GM21528 (cell line): ENCODE results near the gene UBIAD1.
"Not testable (repeated sequence)": the region's sequence is repeated elsewhere in the genome, so short reads cannot be mapped to it uniquely, and the experiment has no call there.

Source experiments
- ATAC-seq: cut with Tn5 transposase; IDR thresholded peaks from one replicate; pipeline ENCODE4 v1.9.1; 2021; ENCODE audit warnings: mild to moderate bottlenecking, moderate library complexity; ENCODE audit not compliant: unreplicated experiment, low FRiP score

UBIAD1 gene

DNA sequence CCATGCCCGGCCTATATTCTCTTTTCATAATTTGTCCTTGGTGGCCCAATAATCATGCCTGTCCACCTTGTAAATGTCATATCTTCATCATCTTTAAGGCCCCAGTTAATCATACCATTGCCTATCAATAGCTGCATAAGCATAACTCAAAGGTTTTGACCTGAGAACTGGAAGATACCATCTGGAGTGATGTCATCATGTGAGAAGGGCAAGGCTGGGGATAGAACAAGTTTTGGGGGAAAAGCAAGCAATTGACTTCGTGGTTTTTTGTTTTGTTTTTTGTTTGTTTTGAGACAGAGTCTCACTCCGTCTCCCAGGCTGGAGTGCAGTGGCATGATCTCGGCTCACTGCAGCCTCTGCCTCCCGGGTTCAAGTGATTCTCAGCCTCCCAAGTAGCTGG is 6.2 kb downstream of the UBIAD1 start:
- ATAC-seq, result no peak

DNA sequence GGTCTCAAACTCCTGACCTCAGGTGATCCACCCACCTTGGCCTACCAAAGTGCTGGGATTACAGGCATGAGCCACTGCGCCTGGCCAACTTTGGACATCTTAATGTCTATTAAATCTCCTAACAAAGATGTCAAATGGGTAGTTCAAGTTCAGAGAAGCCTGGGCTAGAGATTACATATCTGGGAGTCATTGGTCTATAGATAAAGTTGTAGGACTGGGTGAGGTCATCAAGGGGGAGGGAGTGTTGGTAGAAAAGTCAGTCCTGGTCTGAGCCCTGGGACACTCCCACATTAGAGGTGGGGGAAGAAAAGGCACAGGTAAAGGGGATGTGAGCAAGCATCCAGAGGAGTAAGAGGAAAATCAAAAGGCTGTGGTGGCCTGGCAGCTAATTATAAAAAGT is 6.6 kb downstream of the UBIAD1 start:
- no peak for ATAC-seq

DNA sequence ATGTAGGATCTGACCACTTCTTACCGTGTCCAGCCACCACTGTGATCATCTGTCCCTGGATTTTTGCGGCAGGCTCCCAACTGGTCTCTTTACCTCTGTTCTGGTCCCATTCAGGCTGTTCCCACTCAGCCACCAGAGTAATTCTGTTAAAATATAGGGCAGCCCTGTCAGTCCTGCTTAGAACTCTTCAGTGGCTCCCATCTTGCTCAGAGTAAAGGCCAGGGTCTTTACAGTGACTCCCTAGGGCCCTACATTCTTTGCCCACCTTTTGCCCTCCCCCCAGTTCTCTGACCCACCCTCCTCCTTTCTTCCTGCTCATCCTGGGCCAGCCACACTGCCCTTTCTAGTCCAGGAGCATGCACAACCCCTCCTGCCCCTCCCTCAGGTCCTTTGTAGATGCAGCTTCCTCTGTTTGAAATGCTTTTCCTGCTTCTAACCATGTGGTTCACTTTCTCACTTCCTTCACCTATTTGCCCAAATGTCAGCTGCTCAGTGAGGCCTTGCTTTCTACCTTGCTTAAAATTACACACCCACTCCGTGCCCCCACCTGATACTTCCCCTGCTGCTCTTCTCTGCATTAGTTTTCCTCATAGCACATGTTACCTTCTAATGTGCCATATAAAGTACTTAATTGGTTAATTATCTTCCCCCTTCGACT is 7.8 kb downstream of the UBIAD1 start:
- ATAC-seq, result no peak

DNA sequence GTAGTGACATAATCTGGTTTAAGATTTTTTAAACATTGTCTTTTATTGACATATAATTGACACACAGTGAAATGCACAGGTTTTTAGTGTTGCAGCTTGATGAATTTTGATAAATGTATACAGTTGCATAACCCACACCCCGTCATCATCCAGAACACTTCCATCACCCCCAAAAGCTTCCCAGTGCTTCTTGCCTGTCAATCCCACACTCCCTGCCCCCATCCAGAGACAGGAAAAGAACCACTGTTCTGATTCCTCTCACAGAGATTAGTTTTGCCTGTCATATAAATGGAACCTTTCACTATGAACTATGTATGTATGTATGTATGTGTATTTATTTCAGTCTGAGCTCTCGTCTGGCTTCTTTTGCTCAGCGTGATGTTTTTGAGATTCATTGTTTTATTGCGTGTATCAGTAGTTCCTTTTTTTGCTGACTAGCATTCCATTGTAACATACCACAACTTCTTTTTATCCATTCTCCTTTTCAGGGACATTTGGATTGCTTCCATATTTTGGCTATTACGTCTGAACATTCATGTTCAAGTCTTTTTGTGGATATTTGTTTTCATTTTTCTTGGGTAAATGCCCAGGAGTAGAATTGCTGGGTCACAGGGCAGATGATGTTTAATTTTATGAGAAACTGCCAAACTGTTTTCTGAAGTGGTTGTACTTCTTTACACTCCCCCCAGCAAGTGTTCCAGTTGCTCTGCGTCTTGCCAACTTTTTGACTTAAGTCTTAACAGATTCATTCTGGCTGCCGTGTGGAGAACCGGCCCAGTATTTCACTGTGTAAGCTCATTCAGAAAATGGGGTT is 8.7 kb downstream of the UBIAD1 start:
- no peak for ATAC-seq

DNA sequence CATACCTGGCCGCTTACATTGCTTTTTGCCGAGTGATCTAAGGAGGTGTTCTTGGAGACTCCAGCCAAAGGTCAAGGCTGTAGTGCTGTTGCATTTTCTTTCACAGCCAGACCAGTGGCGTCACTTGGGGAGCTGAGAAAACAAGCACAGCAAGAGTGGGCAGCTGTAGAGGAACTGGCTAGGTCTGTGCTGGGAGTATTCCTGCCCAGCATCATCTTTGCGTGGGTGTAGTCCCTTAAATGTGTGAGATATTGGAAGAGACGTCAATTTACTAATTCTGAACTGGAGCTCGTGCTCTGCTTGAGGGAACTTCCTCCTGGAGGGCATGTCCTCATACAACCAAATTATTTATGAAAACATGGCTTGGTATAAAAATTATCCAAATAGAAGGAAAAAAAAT is 10.2 kb downstream of the UBIAD1 start:
- no peak for ATAC-seq

DNA sequence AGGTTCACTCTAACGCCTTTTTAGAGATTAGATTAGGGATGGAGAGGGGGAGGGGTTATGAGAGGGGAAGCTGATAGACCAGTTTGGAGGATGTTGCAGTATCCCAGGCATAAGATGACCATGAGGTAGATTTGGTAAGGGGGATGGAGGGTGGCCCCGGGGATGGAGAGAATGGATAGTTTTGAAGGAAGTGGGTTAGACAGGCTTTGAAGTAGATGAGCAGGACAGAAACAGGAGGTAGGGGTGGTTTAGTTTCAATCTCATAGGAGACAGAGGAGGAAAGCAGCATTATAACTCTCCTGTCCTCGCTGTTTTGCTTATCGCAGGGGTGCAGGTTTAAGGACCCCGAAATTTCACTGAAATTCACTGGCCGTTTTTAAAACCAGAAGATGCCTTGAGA is 11.8 kb downstream of the UBIAD1 start:
- no peak for ATAC-seq

DNA sequence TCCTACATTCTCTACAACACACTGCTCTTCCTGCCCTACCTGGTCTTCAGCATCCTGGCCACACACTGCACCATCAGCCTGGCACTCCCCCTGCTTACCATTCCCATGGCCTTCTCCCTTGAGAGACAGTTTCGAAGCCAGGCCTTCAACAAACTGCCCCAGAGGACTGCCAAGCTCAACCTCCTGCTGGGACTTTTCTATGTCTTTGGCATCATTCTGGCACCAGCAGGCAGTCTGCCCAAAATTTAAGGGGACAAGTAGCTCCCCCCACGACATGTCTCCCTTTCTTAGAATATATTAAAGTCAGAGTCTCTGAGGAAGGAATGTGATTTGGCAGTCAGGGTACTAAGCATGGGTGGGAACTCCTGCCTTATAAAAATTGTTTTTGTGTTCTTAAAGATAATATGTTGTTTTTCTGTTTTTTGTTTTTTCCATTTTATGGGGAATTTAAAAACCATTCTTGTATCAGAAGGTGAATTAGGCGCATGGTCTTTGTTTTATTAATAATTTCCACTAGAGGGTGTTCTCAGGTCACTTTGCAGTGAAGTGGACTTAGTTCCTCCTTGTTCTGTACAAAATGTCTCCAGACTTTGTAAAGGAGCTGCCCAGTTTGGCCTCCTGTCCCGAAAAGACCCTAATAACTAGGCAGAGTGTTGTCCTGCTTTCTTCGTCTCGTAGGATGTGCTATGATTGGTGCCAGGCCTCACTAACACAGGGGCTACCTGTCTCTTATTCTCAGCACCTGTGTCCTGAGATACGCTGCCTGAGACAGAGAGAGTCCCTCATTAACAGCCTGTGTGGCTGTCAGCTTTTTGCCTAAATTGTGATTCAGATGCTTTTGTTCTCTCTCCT is 13.1 kb downstream of the UBIAD1 start:
- ATAC-seq, result no peak

DNA sequence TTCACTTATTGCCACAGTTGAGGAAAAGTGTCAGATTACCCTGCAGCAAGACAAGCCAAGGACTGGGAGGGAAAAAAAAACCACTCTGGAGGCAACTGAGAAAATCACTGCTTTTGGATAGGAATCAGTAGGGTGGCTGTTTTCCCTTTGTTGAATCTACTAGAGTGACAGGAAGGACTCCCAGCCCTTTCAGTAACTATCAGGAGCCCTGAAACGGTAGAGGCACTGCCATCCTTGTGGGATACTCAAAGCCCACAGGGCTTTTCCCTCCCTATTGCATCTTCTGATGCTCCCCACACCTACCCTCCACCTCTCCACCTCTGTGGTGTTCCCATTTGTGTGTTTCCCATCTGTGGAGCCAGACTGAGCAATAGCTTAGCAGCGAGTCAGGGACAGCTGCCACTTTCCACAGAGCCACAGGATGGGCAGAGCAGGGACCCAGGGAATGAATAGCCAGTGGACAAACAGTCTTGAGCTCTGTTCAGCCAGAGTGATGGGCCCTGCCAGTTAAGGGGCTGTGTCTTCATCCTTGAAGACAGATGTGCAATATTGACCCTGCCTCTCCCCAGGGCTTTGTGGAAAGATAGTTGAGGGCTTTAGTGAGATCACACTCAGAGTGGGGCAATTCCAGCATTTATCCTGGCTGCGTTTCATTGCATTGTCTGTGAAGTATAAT is 13.9 kb downstream of the UBIAD1 start:
- ATAC-seq, result no peak

DNA sequence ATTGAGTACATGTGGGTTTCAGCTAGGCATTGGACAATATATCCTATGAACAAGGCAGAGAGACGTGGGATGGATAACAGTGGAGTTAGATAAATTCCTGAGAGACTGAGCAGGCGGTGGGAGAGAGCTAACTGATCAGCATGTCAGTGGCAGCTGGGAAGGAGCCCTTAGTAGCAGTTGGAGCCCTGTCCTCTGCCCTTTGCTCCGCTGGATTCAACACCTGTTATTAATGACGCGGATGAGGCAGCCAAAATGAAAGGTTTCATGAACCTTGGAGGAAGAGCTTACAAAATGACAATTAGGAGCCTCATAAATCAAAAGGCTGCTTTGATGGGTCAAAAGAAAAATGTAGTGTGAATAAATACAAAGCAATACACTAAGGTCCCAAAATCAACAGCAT is 16.1 kb downstream of the UBIAD1 start:
- no peak for ATAC-seq

DNA sequence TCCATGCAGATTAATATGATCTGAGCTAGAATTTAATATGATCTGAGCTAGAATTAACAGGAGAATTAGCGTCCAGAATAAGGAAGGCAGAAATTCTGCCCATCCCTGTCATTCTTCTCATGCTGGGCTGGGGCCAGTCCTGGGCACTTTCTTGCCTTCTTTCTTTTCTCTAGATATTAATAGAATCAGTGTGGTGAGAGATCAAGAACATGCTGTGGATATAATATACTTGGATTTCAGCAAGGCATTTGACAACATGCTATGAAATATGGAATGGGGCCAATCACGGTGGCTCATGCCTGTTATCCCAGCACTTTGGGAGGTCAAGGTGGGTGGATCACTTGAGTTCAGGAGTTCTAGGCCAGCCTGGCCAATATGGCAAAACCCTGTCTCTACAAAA is 18.1 kb downstream of the UBIAD1 start:
- ATAC-seq, result no peak

DNA sequence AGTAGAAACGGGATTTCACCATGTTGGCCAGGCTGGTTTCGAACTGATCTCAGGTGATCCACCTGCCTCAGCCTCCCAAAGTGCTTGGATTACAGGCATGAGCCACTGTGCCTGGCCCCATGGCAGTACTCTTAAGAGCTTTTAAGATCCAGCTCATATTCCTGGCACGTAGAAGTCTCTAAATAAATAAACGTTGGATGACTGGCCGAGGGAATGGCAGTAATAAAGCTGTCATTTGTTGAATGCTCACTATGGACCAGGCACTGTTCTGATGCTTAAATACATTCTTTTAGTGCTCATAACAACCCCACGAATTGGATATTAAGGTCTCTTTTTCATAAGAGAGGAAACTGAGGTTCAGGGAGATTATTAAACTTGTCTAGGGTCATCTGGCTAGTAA is 20.9 kb downstream of the UBIAD1 start:
- ATAC-seq, result no peak

DNA sequence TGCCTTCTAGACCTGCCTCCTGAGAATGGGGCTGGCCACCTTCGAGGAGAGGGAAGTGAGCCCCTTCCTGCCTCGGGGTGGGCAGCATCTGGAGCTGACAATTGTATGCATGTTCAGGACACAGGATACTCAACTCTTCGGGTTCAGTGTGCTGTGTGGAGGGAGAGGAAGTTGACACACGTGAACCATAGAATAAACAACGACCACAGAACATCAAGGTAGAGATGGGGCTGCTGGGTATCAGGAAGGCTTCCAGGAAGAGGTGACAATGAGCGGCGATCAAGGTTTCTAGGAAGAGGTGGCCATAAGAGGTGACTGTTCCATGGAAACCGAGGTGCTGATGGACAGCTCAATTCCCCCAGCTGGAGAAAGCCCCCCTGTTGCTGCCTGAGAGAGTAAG is 22.0 kb downstream of the UBIAD1 start:
- no peak for ATAC-seq

DNA sequence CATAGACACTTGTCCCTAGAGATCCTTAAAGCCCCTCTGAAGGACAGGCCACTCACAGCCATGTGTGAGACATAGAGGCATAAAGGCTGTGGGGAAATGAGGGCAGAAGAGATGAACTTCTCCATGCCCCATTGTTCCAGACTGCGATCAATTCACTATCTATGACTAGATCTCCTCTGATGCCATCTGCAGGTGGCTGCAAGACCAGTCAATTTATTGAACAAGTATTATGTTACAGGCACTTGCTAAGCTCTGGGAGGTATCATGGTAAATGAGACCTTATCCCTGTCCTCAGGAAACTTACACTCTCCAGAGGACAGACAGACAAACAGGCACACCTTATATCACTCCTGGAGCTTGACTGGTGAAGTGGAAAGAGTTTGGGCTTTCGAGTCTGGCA is 22.9 kb downstream of the UBIAD1 start:
- no peak for ATAC-seq

DNA sequence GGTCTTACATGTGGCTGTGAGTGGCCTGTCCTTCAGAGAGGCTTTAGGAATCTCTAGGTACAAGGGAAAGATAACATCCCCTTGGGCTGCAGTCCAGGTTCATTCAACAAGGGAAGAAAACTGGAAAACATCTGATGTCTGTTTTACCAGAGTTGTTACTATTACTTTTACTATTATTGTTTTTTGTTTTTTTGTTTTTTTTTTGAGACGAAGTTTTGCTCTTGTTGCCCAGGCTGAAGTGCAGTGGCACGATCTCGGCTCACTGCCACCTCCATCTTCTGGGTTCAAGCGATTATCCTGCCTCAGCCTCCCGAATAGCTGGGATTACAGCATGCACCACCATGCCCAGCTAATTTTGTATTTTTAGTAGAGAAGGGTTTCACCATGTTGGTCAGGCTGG is 24.8 kb downstream of the UBIAD1 start:
- ATAC-seq, result not testable (repeated sequence)

DNA sequence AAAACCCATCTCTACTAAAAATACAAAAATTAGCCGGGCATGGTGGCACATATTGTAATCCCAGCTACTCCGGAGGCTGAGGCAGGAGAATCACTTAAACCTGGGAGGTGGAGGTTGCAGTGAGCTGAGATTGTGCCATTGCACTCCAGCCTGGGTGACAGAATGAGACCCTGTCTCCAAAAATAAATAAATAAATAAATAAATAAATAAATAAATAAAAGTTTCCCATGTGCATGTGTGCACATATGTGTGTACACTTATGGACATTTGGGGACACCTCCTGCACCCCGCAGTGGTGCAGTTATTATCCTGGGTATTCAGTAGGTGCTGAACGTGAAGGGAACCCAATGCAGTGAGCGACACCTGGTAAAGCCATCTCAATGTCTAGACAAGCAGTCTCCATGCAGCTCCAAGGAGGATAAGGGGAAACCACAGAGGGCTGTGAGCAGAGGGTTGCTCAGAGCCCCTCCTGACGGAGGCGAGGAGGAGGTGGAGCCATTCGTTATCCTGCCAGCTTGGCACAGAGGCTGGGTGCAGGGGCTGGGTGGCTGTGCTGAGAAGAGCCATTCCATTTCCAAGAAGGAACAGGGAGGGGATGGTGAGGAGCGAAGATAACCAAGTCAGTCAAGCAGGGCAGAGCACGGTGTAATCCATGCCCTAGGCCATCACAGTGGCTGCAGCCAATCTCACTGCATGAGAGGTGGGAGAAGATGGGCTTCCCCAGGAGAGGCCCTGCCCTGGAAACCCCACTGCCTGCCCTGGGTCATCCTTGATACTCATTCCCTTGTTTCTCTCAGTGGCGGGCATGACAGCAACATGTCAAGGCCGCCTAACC is 25.6 kb downstream of the UBIAD1 start:
- no peak for ATAC-seq

DNA sequence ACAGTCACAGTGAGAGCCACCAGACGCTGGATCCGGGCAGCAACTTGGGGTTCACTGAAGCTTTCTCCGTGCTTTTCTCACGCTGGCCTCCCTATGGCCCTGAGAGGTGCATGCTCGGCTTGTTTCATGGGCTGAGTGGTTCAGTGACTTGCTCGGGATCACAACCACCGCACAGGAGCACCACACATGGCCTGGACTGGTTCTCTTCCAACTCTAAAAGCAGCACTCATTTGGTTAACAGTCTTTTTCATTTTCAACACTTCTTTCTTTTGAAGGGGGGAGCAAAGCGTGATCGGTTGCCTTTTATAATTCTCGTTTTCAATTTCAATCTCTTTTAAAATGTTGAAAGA is 26.2 kb downstream of the UBIAD1 start:
- no peak for ATAC-seq

DNA sequence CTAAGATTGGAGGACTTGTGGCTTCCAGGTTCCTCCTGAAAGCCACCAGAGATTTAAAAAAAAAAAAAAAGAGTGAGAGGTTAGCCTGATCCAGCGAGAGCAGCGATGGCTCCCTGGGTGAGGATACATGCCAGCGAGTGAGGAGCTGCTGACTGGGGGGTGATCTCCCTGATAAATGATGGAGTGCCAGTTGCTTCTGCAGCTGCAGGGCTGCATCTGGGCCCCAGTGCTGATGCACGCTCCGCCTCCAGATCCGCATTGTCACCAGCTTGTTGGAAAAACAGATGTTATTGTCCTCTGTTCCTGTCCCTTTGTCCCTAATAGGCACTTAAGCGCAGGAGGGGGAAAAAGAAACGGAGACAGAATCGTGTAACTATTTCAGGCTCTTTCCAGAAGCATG is 28.6 kb downstream of the UBIAD1 start:
- no peak for ATAC-seq

DNA sequence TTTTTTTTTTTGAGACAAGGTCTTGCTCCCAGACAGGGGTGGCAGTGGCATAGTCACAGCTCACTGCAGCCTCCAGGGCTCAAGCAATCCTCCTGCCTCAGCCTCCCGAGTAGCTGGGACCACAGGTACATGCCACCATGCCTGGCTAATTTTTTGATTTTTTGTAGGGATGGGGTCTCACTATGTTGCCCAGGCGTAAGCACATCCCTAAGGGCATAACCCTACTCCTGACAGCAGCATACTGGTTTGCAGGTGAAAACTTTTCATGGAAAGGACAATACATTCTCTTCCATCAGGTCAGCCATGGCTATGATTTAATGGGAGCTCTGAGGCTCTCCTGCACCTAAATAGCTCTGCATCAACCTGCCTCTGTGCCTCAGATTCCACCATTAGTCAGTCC is 29.4 kb downstream of the UBIAD1 start:
- no peak for ATAC-seq

DNA sequence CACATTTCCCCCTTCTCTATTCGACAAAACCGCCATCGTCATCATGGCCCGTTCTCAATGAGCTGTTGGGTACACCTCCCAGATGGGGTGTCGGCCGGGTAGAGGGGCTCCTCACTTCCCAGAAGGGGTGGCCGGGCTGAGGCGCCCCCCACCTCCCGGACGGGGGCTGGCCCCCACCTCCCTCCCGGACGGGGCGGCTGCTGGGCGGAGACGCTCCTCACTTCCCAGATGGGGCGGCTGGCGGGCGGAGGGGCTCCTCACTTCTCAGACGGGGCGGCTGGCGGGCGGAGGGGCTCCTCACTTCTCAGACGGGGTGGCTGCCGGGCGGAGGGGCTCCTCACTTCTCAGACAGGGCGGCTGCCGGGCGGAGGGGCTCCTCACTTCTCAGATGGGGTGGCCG is 32.5 kb downstream of the UBIAD1 start:
- ATAC-seq, result not testable (repeated sequence)

DNA sequence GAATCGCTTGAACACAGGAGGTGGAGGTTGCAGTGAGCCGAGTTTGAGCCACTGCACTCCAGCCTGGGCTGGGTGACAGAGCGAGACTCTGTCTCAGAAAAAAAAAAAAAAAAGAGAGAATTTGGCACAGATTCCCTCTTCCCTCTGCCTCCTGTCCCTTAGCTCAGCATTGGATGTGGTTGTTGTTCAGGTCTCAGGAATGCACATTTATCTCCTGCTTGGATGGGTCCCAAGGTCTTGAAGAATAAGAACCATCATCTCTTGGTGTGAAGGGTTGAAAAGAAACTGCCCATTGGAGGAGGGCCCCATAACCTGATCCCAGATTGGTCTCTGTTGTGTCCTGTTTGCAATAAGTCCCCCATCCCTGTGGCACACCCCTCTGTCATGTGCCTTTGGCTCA is 34.9 kb downstream of the UBIAD1 start:
- no peak for ATAC-seq
